Hepatocyte (in vitro differentiated cells): Measurements from ENCODE around the gene GRB10. TPM values are rescaled to one million over a fixed set of nuclear protein-coding genes. Genes with fewer than 3 reads are reported as not detected.

ENCODE experiments used
- DNase-seq: peaks from one replicate; pipeline ENCODE4 v3.0.0-alpha.2; 2016; ENCODE audit warnings: low spot score
- H2AFZ ChIP-seq: fragments of 200-600 bp; sonication (generic); 2 replicates; pipeline ENCODE4 v1.6.0; 2016; ENCODE audit warnings: antibody characterized with exemption, mild to moderate bottlenecking
- H3K27ac ChIP-seq: fragments of 200-600 bp; sonication (generic); 2 replicates; pipeline ENCODE4 v1.5.1; 2016; ENCODE audit warnings: mild to moderate bottlenecking
- H3K27me3 ChIP-seq: fragments of 200-600 bp; sonication (generic); 2 replicates; pipeline ENCODE4 v1.6.1; 2016
- H3K36me3 ChIP-seq: fragments of 200-600 bp; sonication (generic); replicated peaks from 2 replicates; pipeline ENCODE4 v1.5.1; 2016; ENCODE audit warnings: low read depth; ENCODE audit not compliant: insufficient read depth
- H3K4me1 ChIP-seq: fragments of 200-600 bp; sonication (generic); 2 replicates; pipeline ENCODE4 v1.5.1; 2016; ENCODE audit warnings: mild to moderate bottlenecking, moderate library complexity; ENCODE audit not compliant: insufficient read depth
- H3K4me2 ChIP-seq: fragments of 200-600 bp; sonication (generic); 2 replicates; pipeline ENCODE4 v1.6.0; 2016
- H3K4me3 ChIP-seq: fragments of 200-600 bp; sonication (generic); 2 replicates; pipeline ENCODE4 v1.5.1; 2016; ENCODE audit warnings: mild to moderate bottlenecking
- H3K79me2 ChIP-seq: fragments of 200-600 bp; sonication (generic); 2 replicates; pipeline ENCODE4 v1.6.0; 2017; ENCODE audit warnings: mild to moderate bottlenecking
- H3K9me2 ChIP-seq: fragments of 200-600 bp; sonication (generic); replicated peaks from 2 replicates; pipeline ENCODE4 v1.6.0; 2017; ENCODE audit warnings: mild to moderate bottlenecking; ENCODE audit not compliant: insufficient read depth
- H3K9me3 ChIP-seq: fragments of 200-600 bp; sonication (generic); 2 replicates; pipeline ENCODE4 v1.5.1; 2016; ENCODE audit warnings: low read depth, mild to moderate bottlenecking
- H4K20me1 ChIP-seq: fragments of 200-600 bp; sonication (generic); 2 replicates; pipeline ENCODE4 v1.6.0; 2016; ENCODE audit warnings: mild to moderate bottlenecking; ENCODE audit not compliant: insufficient read depth, poor library complexity, severe bottlenecking
- EZH2 ChIP-seq: fragments of 200-600 bp; sonication (generic); IDR thresholded peaks from 2 replicates; pipeline ENCODE4 v1.6.1; 2016; ENCODE audit warnings: antibody characterized with exemption, mild to moderate bottlenecking, borderline replicate concordance
- EZH2phosphoT487 ChIP-seq: fragments of 200-600 bp; sonication (generic); IDR thresholded peaks from one replicate; pipeline ENCODE4 v1.6.1; 2018; ENCODE audit warnings: antibody characterized with exemption, mild to moderate bottlenecking, low read depth, moderate library complexity; ENCODE audit not compliant: unreplicated experiment, severe bottlenecking
- WGBS: methylation state at CpG from one replicate; pipeline ENCODE4 v1.1.6; 2016; ENCODE audit warnings: low lambda C conversion rate; ENCODE audit errors: missing lambda C conversion rate; 5-methylcytosine and 5-hydroxymethylcytosine counted together
- polyA plus RNA-seq: library from polyadenylated mRNA; unstranded; fragments of >200 nt; fragmentation: Nextera tagmentation; extraction: Ambion mirVana; gene quantifications from 2 replicates; pipeline ENCODE4 v1.2.1, GENCODE V29; 2016
- total RNA-seq: library from RNA; depleted of rRNA; stranded (reverse); fragments of >200 nt; gene quantifications from 2 replicates; pipeline ENCODE4 v1.2.3, GENCODE V29; 2014
- TF ChIP-seq, protein P1 (sequence below): fragments of 200-600 bp; sonication (generic); IDR thresholded peaks from 2 replicates; pipeline ENCODE4 v1.5.1; 2016; ENCODE audit warnings: antibody characterized with exemption, mild to moderate bottlenecking; ENCODE audit not compliant: poor library complexity

The GRB10 gene
- total and polyA plus RNA-seq, 2 experiments from 2014 or later: 47.6 to 65.9 TPM

DNA sequence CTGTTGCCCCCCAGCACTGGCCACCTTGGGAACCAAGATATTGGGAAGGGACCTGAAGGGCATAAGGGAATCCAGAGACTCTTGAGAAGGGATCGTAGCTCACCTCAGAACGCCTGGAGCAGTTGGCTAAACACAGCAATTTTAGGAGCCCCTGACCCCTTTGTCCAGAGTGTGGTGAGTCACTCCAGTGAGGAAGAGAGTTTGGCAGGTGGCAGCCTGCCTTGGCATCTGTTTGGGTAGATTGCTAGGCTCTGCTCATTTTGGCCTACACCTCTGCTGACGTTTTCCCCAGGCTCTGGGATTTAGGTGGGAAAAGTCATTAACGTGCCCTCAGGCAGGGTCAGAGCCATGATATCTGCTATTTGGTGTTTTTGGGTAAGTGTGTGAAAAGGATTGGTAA lies 100.6 kb downstream of the GRB10 start:
- Histone ChIP-seq H3K9me3 (no peaks in the 10 kb centered on the region), H4K20me1 (no peaks in the 10 kb centered on the region), H3K79me2 (peaks cover 59% of the 10 kb centered on the region), H2AFZ (no peak overlapping the region), H3K9me2 (no peaks in the 10 kb centered on the region), H3K4me3 (no peak overlapping the region), H3K27me3 (no peaks in the 10 kb centered on the region), H3K4me1 (peaks cover 67% of the 10 kb centered on the region), H3K36me3 (no peaks in the 10 kb centered on the region), H3K27ac (peak overlapping the region; percentile 39), H3K4me2 (peak overlapping the region; percentile 14)
- TF ChIP-seq EZH2 (no peak), EZH2phosphoT487 (no peak)
- TF ChIP-seq, protein P1, sequence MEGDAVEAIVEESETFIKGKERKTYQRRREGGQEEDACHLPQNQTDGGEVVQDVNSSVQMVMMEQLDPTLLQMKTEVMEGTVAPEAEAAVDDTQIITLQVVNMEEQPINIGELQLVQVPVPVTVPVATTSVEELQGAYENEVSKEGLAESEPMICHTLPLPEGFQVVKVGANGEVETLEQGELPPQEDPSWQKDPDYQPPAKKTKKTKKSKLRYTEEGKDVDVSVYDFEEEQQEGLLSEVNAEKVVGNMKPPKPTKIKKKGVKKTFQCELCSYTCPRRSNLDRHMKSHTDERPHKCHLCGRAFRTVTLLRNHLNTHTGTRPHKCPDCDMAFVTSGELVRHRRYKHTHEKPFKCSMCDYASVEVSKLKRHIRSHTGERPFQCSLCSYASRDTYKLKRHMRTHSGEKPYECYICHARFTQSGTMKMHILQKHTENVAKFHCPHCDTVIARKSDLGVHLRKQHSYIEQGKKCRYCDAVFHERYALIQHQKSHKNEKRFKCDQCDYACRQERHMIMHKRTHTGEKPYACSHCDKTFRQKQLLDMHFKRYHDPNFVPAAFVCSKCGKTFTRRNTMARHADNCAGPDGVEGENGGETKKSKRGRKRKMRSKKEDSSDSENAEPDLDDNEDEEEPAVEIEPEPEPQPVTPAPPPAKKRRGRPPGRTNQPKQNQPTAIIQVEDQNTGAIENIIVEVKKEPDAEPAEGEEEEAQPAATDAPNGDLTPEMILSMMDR: no peak
- 70% methylated on average over 4 of the region's 4 CpGs for WGBS
- DNase-seq: no peak

DNA sequence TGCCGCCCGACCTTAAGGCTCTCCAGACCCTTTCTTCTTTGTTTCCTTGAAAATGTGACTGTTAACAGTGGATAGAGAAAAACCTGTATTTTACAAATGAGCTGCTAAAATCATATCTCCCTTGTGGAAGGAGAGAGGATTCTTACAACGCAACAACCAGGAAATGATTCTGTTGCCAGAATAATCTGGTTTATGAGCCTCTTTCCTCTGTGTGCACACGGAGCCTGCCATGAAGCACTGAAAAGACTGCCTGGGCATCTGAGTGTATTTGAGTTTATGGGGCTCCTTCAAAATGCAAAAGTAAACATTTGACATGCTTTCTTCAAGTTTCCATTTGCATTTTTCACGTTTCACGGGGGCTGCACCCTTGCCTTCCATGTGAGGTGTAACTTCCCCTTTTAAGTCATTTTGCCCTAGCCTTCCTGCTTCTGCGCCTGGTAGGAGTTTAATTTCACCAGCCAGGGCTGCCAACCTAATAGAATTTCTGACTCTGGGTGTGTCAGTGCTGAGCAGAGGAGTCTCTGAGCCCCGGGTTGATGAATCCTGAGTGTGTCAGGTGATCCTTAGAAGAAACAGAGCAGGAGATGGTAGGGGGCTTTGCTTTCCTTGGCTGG lies 101.2 kb downstream of the GRB10 start:
- H3K9me2 ChIP-seq: no peaks in the 10 kb centered on the region
- WGBS: 57% methylated on average over 8 of the region's 8 CpGs
- no peaks in the 10 kb centered on the region for H4K20me1 ChIP-seq
- H3K27me3 ChIP-seq: no peaks in the 10 kb centered on the region
- H3K79me2 ChIP-seq: peaks cover 60% of the 10 kb centered on the region
- peak overlapping the region; percentile 14 for H3K4me2 ChIP-seq
- no peaks in the 10 kb centered on the region for H3K36me3 ChIP-seq
- no peaks in the 10 kb centered on the region for H3K9me3 ChIP-seq
- TF ChIP-seq, protein P1: no peak
- TF ChIP-seq EZH2phosphoT487 (no peak), EZH2 (no peak)
- no peak overlapping the region for H2AFZ ChIP-seq
- H3K4me1 ChIP-seq: peaks cover 72% of the 10 kb centered on the region
- no peak overlapping the region for H3K4me3 ChIP-seq
- peak; percentile 45 for DNase-seq
- H3K27ac ChIP-seq: peak overlapping the region; percentile 61

DNA sequence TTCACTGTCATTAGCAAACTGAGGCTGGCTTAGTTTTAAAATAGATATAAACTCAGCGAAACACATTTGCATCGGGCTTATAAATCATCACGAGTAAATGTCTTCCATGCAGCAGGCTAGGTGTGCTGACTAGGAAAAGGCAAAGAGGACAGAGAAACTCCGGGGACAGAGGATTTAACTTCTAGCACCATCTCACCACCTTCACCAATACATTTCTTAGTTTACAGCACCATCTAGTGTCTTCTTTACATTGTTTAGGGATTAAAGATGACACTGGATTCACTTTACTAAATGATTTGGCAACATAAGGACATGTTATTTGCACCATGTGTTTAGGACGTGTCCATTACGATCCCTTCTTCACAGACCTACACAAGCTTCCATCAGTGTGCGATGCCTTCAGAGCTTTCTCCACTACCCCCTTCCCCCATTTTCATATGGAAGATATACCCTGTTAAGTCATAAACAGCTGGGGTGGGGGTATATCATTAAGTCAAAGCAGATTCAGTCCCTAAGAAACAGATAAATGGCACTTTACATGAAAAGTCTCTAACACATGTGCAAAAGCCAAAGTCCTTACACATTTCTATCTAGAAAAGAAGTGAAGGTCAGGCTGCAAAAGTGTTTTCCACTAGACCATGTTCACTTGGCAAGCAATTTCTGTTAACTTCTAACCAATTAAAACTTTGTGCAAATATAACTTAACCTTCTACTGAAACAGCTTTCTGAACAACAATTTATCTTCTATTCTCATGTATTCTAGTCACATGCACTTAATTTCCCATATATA lies 103.3 kb downstream of the GRB10 start:
- 63% methylated on average over 7 of the region's 7 CpGs for WGBS
- peaks cover 73% of the 10 kb centered on the region for H3K79me2 ChIP-seq
- no peak overlapping the region for H3K4me3 ChIP-seq
- H4K20me1 ChIP-seq: no peaks in the 10 kb centered on the region
- no peaks in the 10 kb centered on the region for H3K9me3 ChIP-seq
- no peaks in the 10 kb centered on the region for H3K27me3 ChIP-seq
- no peaks in the 10 kb centered on the region for H3K36me3 ChIP-seq
- peaks cover 57% of the 10 kb centered on the region for H3K4me1 ChIP-seq
- DNase-seq: peak; percentile 33
- H3K4me2 ChIP-seq: no peak overlapping the region
- no peaks in the 10 kb centered on the region for H3K9me2 ChIP-seq
- TF ChIP-seq, protein P1: peak; percentile 54
- no peak for TF ChIP-seq EZH2phosphoT487
- no peak for TF ChIP-seq EZH2
- no peak overlapping the region for H2AFZ ChIP-seq
- H3K27ac ChIP-seq: peak overlapping the region; percentile 61
